HepG2 (cell line): ENCODE measurements around the gene ATP1B2. TPM values are rescaled to one million over a fixed set of nuclear protein-coding genes. Genes with fewer than 3 reads are reported as not detected.

Experiments
- KDM2A ChIP-seq: sonication (generic); formaldehyde crosslinking; IDR thresholded peaks from 2 replicates; pipeline ENCODE4 v1.4.0; 2020; ENCODE audit warnings: low read depth, missing genetic modification reagents, borderline replicate concordance
- KLF9 ChIP-seq: IDR thresholded peaks from 2 replicates; pipeline ENCODE4 v1.6.1; 2016; ENCODE audit warnings: low read depth
- LCORL ChIP-seq, 2 experiments: fragments of 450-650 bp in 1 of 2; sonication (generic) in 1 of 2; formaldehyde crosslinking in 1 of 2; IDR thresholded peaks; 2 replicates each; pipeline versions ENCODE4 v1.5.0 to v1.6.1; 2017 to 2020; ENCODE audit warnings: antibody characterized with exemption in 1 of 2, missing genetic modification reagents in 1 of 2
- MAFF ChIP-seq: IDR thresholded peaks from 2 replicates; pipeline ENCODE4 v1.6.1; 2011; ENCODE audit warnings: low read depth, low read length, improper control_type of control experiment
- NCOA1 ChIP-seq: sonication (generic); formaldehyde crosslinking; IDR thresholded peaks from 2 replicates; pipeline ENCODE4 v1.9.0; 2021; ENCODE audit warnings: missing genetic modification reagents
- NKX3-1 ChIP-seq: sonication (generic); formaldehyde crosslinking; IDR thresholded peaks from 2 replicates; pipeline ENCODE4 v1.5.0; 2020; ENCODE audit warnings: missing genetic modification reagents
- RARA ChIP-seq: IDR thresholded peaks from 2 replicates; pipeline ENCODE4 v1.6.1; 2016; ENCODE audit warnings: missing genetic modification reagents, missing compliant biosample characterization
- SRSF1 ChIP-seq: fragments of 200-400 bp; formaldehyde crosslinking; optimal IDR thresholded peaks from 2 replicates; pipeline ENCODE3; 2017; ENCODE audit warnings: mild to moderate bottlenecking, low read depth, low read length, moderate library complexity
- TCF7 ChIP-seq: sonication (generic); IDR thresholded peaks from 2 replicates; pipeline ENCODE4 v1.6.1; 2016; ENCODE audit warnings: antibody characterized with exemption, low read depth
- ZBTB7A ChIP-seq: sonication (generic); formaldehyde crosslinking; IDR thresholded peaks from 2 replicates; pipeline ENCODE4 v1.8.0; 2022; ENCODE audit warnings: mild to moderate bottlenecking, missing genetic modification reagents
- ZFP36 ChIP-seq: fragments of 150-350 bp; IDR thresholded peaks from 2 replicates; pipeline ENCODE4 v1.6.1; 2018; ENCODE audit warnings: borderline replicate concordance, low read length, low read depth; ENCODE audit not compliant: partially characterized antibody
- ZFP36L1 ChIP-seq: sonication (generic); formaldehyde crosslinking; IDR thresholded peaks from 2 replicates; pipeline ENCODE4 v1.8.0; 2022; ENCODE audit warnings: mild to moderate bottlenecking, missing genetic modification reagents, moderate library complexity
- ZFY ChIP-seq: sonication (generic); formaldehyde crosslinking; IDR thresholded peaks from 2 replicates; pipeline ENCODE4 v1.4.0; 2020; ENCODE audit warnings: missing genetic modification reagents
- ZNF335 ChIP-seq: sonication (generic); formaldehyde crosslinking; IDR thresholded peaks from 2 replicates; pipeline ENCODE4 v1.4.0; 2020; ENCODE audit warnings: missing genetic modification reagents
- ZNF546 ChIP-seq: sonication (generic); formaldehyde crosslinking; conservative IDR thresholded peaks from 2 replicates; pipeline ENCODE4 v1.8.1; 2023; ENCODE audit warnings: mild to moderate bottlenecking, missing genetic modification reagents
- ZNF589 ChIP-seq: sonication (generic); formaldehyde crosslinking; conservative IDR thresholded peaks from 2 replicates; pipeline ENCODE4 v1.8.0; 2022; ENCODE audit warnings: mild to moderate bottlenecking, moderate library complexity, missing genetic modification reagents
- ZSCAN20 ChIP-seq: sonication (generic); formaldehyde crosslinking; IDR thresholded peaks from 2 replicates; pipeline ENCODE4 v1.4.0; 2020; ENCODE audit warnings: missing genetic modification reagents, mild to moderate bottlenecking, borderline replicate concordance
- polyA plus RNA-seq, 8 experiments: library from polyadenylated mRNA; depleted of rRNA in 3 of 8; stranded (reverse) in 7 of 8; unstranded in 1 of 8; fragments of >200 nt; fragmentation: Illumina TruSeq in 4 of 8; extraction: Trizol in 4 of 8; gene quantifications; 2 replicates each; pipeline versions ENCODE4 v1.2.1 to v1.2.3, GENCODE V29; 2011 to 2016; ENCODE audit warnings: low read depth in 4 of 8, missing spikeins in 1 of 8, mixed read lengths in 1 of 8; ENCODE audit not compliant: insufficient read depth in 1 of 8
- total RNA-seq, 5 experiments: library from RNA; depleted of rRNA; stranded (reverse); fragments of >200 nt; fragmentation: Illumina TruSeq; extraction: Trizol; gene quantifications; 2 replicates each; pipeline ENCODE4 v1.2.3, GENCODE V29; 2016; ENCODE audit warnings: low read depth in 1 of 5
- TF ChIP-seq, protein P1 (sequence below): sonication (generic); formaldehyde crosslinking; IDR thresholded peaks from 2 replicates; pipeline ENCODE4 v1.5.0; 2020; ENCODE audit warnings: missing genetic modification reagents, mild to moderate bottlenecking, borderline replicate concordance
- TF ChIP-seq, protein P2 (sequence below): IDR thresholded peaks from 2 replicates; pipeline ENCODE4 v1.6.1; 2016; ENCODE audit warnings: low read depth, control low read depth
- TF ChIP-seq, protein P3 (sequence below), 2 experiments: fragments of 450-650 bp in 1 of 2; sonication (generic) in 1 of 2; formaldehyde crosslinking; IDR thresholded peaks; 2 replicates each; pipeline versions ENCODE4 v1.5.0 to v1.8.0; 2020 to 2022; ENCODE audit warnings: mild to moderate bottlenecking in 1 of 2, missing genetic modification reagents in 1 of 2
- TF ChIP-seq, protein P4 (sequence below): sonication (generic); formaldehyde crosslinking; IDR thresholded peaks from 2 replicates; pipeline ENCODE4 v1.8.0; 2022; ENCODE audit warnings: missing genetic modification reagents, mild to moderate bottlenecking, borderline replicate concordance
- TF ChIP-seq, protein P5 (sequence below): sonication (generic); formaldehyde crosslinking; IDR thresholded peaks from 2 replicates; pipeline ENCODE4 v1.5.0; 2020; ENCODE audit warnings: mild to moderate bottlenecking, missing genetic modification reagents

Gene ATP1B2
- total and polyA plus RNA-seq, 2 of the 13 experiments (the other 11 are each of a cell fraction or from before 2014, with no cell fraction given): not detected

DNA sequence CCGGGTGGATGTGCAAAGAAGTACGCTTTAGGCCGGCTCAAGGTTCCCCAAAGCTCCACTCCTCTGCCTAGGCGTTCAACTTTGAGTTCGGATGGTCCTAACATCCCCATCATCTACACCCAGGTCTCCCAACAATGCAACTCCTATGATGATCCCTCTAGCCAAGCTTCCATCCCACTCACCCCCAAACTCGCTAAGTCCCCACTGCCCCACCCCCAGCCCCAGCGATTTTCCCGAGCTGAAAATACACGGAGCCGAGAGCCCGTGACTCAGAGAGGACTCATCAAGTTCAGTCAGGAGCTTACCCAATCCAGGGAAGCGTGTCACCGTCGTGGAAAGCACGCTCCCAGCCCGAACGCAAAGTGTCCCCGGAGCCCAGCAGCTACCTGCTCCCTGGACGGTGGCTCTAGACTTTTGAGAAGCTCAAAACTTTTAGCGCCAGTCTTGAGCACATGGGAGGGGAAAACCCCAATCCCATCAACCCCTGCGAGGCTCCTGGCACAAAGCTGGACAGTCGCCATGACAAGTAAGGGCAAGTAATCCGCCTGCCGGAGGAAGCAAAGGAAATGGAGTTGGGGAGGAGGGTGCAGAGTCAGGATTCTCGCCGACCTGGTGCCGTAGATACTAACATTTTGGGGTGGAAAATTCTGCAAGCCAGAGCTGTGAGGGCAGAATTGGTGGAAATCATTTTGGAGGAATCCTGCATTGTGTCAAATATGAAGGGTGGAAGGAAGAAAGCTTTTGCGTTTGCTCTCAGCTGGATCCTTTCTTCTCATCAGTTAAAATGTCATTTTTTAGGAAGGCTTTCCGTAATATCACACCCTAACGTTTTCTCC lies 36.6 kb downstream of the ATP1B2 start, which contains the start of gene TP53 (continued):
- TF ChIP-seq NCOA1 (CRISPR knock-in tag) (no peak), ZFY (CRISPR knock-in tag) (0 out of 2 replicates have a peak, but pooled peaks have one; percentile 4), ZNF335 (CRISPR knock-in tag) (no peak), LCORL (IDR thresholded peaks at IDR 0.05) (no peak), LCORL (CRISPR knock-in tag; IDR thresholded peaks at IDR 0.05) (no peak; the same call in 1 of the 2 replicates), ZSCAN20 (CRISPR knock-in tag) (no peak), ZBTB7A (CRISPR knock-in tag) (0 out of 2 replicates have a peak, but pooled peaks have one; percentile 27), TCF7 (no peak), ZNF589 (CRISPR knock-in tag) (0 out of 2 replicates have a peak, but pooled peaks have one; percentile 45), NKX3-1 (CRISPR knock-in tag) (no peak), ZNF546 (CRISPR knock-in tag) (no peak), ZFP36L1 (CRISPR knock-in tag) (0 out of 2 replicates have a peak, but pooled peaks have one; percentile 19), KLF9 (no peak; the same call in 1 of the 2 replicates), KDM2A (CRISPR knock-in tag) (peak; percentile 55; the same call in 1 of the 2 replicates), SRSF1 (no peak), RARA (no peak), MAFF (no peak), ZFP36 (peak; percentile 8)
- TF ChIP-seq, protein P1, sequence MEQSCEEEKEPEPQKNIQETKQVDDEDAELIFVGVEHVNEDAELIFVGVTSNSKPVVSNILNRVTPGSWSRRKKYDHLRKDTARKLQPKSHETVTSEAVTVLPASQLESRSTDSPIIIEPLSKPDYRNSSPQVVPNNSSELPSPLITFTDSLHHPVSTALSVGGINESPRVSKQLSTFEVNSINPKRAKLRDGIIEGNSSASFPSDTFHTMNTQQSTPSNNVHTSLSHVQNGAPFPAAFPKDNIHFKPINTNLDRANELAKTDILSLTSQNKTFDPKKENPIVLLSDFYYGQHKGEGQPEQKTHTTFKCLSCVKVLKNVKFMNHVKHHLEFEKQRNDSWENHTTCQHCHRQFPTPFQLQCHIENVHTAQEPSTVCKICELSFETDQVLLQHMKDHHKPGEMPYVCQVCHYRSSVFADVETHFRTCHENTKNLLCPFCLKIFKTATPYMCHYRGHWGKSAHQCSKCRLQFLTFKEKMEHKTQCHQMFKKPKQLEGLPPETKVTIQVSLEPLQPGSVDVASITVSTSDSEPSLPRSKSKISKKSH (CRISPR knock-in tag): no peak
- TF ChIP-seq, protein P2, sequence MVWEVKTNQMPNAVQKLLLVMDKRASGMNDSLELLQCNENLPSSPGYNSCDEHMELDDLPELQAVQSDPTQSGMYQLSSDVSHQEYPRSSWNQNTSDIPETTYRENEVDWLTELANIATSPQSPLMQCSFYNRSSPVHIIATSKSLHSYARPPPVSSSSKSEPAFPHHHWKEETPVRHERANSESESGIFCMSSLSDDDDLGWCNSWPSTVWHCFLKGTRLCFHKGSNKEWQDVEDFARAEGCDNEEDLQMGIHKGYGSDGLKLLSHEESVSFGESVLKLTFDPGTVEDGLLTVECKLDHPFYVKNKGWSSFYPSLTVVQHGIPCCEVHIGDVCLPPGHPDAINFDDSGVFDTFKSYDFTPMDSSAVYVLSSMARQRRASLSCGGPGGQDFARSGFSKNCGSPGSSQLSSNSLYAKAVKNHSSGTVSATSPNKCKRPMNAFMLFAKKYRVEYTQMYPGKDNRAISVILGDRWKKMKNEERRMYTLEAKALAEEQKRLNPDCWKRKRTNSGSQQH: no peak; the same call in 1 of the 2 replicates
- TF ChIP-seq, protein P3, sequence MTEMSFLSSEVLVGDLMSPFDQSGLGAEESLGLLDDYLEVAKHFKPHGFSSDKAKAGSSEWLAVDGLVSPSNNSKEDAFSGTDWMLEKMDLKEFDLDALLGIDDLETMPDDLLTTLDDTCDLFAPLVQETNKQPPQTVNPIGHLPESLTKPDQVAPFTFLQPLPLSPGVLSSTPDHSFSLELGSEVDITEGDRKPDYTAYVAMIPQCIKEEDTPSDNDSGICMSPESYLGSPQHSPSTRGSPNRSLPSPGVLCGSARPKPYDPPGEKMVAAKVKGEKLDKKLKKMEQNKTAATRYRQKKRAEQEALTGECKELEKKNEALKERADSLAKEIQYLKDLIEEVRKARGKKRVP (CRISPR knock-in tag; IDR thresholded peaks at IDR 0.05): no peak; a peak in 1 of 4 replicates
- TF ChIP-seq, protein P4, sequence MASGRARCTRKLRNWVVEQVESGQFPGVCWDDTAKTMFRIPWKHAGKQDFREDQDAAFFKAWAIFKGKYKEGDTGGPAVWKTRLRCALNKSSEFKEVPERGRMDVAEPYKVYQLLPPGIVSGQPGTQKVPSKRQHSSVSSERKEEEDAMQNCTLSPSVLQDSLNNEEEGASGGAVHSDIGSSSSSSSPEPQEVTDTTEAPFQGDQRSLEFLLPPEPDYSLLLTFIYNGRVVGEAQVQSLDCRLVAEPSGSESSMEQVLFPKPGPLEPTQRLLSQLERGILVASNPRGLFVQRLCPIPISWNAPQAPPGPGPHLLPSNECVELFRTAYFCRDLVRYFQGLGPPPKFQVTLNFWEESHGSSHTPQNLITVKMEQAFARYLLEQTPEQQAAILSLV (CRISPR knock-in tag): no peak
- TF ChIP-seq, protein P5, sequence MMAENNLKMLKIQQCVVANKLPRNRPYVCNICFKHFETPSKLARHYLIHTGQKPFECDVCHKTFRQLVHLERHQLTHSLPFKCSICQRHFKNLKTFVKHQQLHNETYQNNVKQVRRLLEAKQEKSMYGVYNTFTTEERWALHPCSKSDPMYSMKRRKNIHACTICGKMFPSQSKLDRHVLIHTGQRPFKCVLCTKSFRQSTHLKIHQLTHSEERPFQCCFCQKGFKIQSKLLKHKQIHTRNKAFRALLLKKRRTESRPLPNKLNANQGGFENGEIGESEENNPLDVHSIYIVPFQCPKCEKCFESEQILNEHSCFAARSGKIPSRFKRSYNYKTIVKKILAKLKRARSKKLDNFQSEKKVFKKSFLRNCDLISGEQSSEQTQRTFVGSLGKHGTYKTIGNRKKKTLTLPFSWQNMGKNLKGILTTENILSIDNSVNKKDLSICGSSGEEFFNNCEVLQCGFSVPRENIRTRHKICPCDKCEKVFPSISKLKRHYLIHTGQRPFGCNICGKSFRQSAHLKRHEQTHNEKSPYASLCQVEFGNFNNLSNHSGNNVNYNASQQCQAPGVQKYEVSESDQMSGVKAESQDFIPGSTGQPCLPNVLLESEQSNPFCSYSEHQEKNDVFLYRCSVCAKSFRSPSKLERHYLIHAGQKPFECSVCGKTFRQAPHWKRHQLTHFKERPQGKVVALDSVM (CRISPR knock-in tag): no peak
